Measurements from ENCODE around the gene OR2T34. TPM values are rescaled to one million over a fixed set of nuclear protein-coding genes. Genes with fewer than 3 reads are reported as not detected.
A peak's percentile ranks its signal among the peaks of the same experiment; 100 is the strongest.
"Not testable (repeated sequence)": the region's sequence is repeated elsewhere in the genome, so short reads cannot be mapped to it uniquely, and the experiment has no call there.

OR2T34 gene, protein sequence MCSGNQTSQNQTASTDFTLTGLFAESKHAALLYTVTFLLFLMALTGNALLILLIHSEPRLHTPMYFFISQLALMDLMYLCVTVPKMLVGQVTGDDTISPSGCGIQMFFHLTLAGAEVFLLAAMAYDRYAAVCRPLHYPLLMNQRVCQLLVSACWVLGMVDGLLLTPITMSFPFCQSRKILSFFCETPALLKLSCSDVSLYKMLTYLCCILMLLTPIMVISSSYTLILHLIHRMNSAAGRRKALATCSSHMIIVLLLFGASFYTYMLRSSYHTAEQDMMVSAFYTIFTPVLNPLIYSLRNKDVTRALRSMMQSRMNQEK
- total RNA-seq (not detected), polyA plus RNA-seq (under 1 TPM in 1 of 3 donors, not detected in 2; 0.17 TPM), total RNA-seq (0 reads per million in 6 experiments)

DNA sequence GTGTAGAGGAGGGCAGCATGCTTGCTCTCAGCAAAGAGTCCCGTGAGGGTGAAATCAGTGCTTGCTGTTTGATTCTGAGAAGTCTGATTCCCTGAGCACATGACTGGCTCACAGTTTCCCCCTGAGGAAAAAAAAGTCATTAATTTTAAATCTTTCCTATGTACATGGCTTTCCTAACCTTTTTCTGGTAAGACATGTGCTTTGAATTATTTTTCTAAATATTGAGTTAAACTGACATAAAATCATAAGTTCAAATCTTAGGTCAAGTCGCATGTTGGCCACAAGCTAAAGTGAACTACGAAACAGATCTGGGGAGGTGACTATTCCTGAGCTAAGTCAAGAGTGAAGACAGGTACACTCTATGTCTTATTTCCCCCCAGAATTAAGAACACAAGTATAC, at the start of gene OR2T34:
TSS of gene OR2T34 (minus strand) at position 101 of the 400 bp plus-strand sequence. CDS start at position 101, 0 bp downstream.
- POLR2A ChIA-PET, H3K4me1 Mint-ChIP-seq, DNase-seq, H3K4me3 Mint-ChIP-seq, ATAC-seq, H3K9me3 Mint-ChIP-seq, H3K27me3 Mint-ChIP-seq, H3K36me3 Mint-ChIP-seq: not testable (repeated sequence)
- peak within 1 kb of the TSS in 5 of 10 donors; percentile 13 to 83 (median 46) for H3K27ac Mint-ChIP-seq

DNA sequence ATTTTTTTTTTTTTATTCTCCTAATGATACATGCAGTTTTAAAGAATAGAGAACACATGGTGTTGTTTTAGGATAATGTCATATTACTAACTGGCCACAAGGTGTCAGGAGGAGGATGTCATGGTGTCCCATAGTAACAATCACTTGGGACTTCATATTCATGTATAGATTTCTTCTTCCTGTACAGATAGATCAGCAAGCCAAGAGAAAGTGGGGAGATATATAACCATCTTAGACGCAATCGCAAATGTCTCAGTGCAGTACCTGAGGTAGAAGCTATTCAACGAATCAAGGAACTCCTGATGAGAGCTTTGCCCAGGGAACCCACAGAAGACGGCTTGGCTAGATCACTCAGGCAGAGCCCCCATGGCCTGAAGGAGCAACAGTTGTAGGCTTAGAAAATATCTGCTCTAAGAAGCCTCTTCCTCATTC, 48.0 kb upstream of the OR2T34 start:
- Mint-ChIP-seq H3K27me3 (no peaks in the 10 kb centered on the region), H3K9me3 (no peaks in the 10 kb centered on the region), H3K36me3 (no peaks in the 10 kb centered on the region), H3K27ac (no peak overlapping the region), H3K4me3 (no peak overlapping the region), H3K4me1 (peaks cover 0 to 3% (median under 1%) of the 10 kb centered on the region in 4 donors)
- POLR2A ChIA-PET, result no interaction called here
- ATAC-seq, result peak in 1 of 2 donors; percentile 68
- peak in 4 of 10 donors; percentile 1 to 40 (median 10) for DNase-seq

DNA sequence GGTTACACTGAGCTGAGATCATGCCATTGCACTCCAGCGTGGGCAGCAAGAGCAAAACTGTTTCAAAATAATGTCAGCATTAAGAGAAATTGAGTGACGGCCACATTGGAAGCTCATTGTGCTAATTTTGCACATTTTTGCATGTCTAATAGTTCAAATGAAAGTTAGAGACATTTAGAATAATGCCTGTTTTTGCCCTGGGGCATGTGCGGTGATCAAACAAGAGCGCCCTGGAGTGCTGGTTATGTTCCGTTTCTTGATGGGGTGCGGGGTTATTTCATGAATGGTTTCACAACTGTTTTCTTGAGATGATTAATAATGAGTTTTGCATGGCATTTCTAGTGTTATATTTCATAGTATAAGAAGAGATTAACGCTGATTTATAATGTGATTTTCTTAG, 47.2 kb upstream of the OR2T34 start:
- POLR2A ChIA-PET, result no interaction called here
- Mint-ChIP-seq H3K9me3 (no peaks in the 10 kb centered on the region), H3K4me1 (peaks cover 0 to 3% (median under 1%) of the 10 kb centered on the region in 4 donors), H3K36me3 (no peaks in the 10 kb centered on the region), H3K27ac (no peak overlapping the region), H3K4me3 (no peak overlapping the region), H3K27me3 (no peaks in the 10 kb centered on the region)
- DNase-seq, result no peak
- no peak for ATAC-seq

DNA sequence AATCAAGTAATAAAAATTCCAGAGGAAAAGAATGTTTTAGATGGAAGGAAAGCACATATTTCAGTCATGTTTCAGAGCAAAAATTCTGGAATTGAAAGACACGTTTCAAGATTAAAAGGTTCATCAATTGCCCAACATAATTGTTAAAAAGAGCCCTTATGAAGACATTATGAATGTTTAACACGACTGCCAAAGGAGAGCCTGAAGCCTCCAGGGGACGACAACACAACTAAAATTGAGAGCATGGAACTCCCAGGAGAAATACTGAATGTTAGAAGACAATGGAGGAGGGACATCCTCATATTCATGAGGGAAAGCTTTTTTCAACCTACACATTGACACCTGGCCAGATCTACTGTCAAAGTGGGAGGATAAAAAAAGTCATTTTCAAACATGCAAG, 44.3 kb upstream of the OR2T34 start:
- Mint-ChIP-seq H3K27ac (no peak overlapping the region), H3K27me3 (no peaks in the 10 kb centered on the region), H3K4me3 (no peak overlapping the region), H3K9me3 (no peaks in the 10 kb centered on the region), H3K4me1 (peaks cover 0 to 11% (median 1%) of the 10 kb centered on the region in 4 donors), H3K36me3 (no peaks in the 10 kb centered on the region)
- ATAC-seq (no peak), DNase-seq (peak in 7 of 10 donors; percentile 4 to 53 (median 20))
- POLR2A ChIA-PET, result no interaction called here

DNA sequence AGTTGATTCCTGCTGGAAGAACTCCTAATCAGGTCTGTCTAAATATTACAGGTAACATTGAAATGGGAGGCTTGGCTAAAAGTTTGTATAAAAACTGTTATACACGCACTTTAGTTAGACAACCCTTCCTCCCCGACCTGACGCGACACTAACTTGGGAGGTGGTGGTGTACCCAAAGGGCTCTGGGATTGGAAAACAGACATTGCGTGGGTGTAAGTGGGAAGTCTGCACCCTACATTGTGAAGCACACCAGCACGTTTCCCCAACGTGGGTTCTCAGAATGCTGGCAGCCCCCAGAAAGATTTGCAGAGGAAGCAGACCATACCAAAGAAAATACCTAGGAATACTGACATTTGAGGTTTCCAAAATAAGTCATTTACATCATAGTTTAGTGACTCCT, 43.6 kb upstream of the OR2T34 start:
- ATAC-seq (no peak), DNase-seq (no peak)
- Mint-ChIP-seq H3K4me3 (no peak overlapping the region), H3K36me3 (no peaks in the 10 kb centered on the region), H3K27ac (peak overlapping the region in 1 of 10 donors; percentile 41), H3K27me3 (no peaks in the 10 kb centered on the region), H3K9me3 (no peaks in the 10 kb centered on the region), H3K4me1 (peaks cover 0 to 11% (median 1%) of the 10 kb centered on the region in 4 donors)
- POLR2A ChIA-PET, result no interaction called here

DNA sequence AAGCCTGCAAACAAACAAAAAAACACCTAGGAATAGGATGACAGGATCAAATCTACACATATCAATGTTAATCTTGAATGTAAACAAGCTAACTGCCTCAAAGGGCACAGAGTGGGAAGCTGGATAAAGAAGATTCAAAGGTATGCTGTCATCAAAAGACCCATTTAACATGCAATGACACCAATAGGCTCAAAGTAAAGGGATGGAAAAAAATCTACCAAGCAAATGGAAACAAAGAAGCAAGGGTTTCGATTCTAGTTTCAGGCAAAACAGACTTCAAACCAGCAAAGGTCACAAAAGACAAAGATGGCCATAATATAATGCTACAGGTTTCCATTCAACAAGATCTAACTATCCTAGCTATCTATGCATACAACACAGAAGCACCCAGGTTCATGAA, 39.2 kb upstream of the OR2T34 start:
- ATAC-seq, result no peak
- Mint-ChIP-seq H3K36me3 (no peaks in the 10 kb centered on the region), H3K27me3 (no peaks in the 10 kb centered on the region), H3K4me3 (no peak overlapping the region), H3K27ac (peak overlapping the region in 1 of 10 donors; percentile 23), H3K4me1 (peaks cover 0 to 9% (median 2%) of the 10 kb centered on the region in 4 donors), H3K9me3 (no peaks in the 10 kb centered on the region)
- POLR2A ChIA-PET, result no interaction called here
- DNase-seq, result no peak

DNA sequence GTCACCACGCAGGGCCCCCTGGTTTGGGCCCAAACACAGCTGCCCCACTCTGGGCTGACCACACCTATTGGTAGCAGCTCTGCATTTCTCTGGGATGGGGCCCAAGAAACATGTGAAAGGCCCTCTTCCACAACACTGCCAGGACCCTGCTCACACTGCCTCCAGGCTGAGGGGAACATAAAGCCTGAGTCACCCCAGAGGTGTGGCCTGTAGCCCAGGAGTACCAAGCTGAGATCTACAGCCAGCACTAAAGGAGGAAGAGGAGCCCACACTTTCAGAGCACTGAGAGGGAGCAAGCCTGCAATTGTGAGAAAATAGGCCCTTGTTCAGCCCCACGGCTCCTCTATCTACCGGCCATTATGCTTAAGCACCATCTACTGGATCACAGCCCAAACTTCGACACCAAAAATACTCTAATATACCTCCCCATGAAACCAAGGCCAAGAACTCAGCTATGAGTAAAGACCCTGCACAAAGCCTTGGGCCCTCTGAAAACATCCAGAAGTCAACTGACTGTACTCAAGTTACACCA, 37.4 kb upstream of the OR2T34 start:
- H3K27ac Mint-ChIP-seq, result no peak overlapping the region
- peaks cover 0 to 9% (median 2%) of the 10 kb centered on the region in 4 donors for H3K4me1 Mint-ChIP-seq
- no peak overlapping the region for H3K4me3 Mint-ChIP-seq
- H3K9me3 Mint-ChIP-seq, result no peaks in the 10 kb centered on the region
- no peaks in the 10 kb centered on the region for H3K36me3 Mint-ChIP-seq
- peak in 1 of 10 donors; percentile 21 for DNase-seq
- ATAC-seq, result no peak
- H3K27me3 Mint-ChIP-seq, result no peaks in the 10 kb centered on the region
- POLR2A ChIA-PET, result no interaction called here

DNA sequence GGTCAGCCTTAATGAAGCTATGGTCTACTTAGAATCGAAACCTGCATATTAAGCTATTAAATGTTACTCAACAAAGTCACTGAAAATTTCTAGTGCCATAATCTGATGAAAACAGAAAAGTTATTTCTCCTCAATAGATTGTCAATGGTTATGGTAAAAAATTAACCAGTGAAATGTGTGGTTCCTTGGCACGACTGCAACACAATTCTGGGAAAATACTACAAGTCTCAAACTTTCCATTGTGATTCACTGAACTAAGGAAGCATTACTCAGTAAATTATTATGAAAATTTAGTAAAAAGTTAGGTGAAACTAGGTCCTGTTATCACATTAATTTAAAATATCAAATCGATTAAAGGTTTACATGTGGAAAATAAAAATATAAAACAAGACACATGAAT, 35.7 kb upstream of the OR2T34 start:
- H3K27ac Mint-ChIP-seq, result no peak overlapping the region
- no peaks in the 10 kb centered on the region for H3K27me3 Mint-ChIP-seq
- no peaks in the 10 kb centered on the region for H3K36me3 Mint-ChIP-seq
- POLR2A ChIA-PET, result no interaction called here
- DNase-seq, result no peak
- no peak for ATAC-seq
- no peak overlapping the region for H3K4me3 Mint-ChIP-seq
- peaks cover 0 to 12% (median 5%) of the 10 kb centered on the region in 4 donors for H3K4me1 Mint-ChIP-seq
- no peaks in the 10 kb centered on the region for H3K9me3 Mint-ChIP-seq

DNA sequence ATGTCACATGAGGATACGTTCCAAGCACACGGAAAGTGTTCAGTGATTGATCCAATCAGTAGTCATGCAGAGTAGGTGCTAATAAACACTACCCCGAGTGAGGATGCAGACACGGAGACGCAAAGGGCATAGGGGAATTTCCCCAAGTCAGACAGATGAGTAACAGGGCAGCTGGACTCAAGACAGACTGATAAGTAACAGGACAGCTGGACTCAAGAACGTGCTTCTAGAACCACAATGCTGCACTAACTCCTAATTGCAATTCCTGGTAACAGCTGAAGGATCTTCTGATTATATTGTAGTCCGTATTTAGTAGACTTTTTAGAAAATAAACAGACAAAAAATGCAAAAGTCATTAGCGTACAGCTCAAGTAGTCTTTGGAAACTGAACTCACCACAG, 24.8 kb upstream of the OR2T34 start:
- DNase-seq, result no peak
- Mint-ChIP-seq H3K27me3 (no peaks in the 10 kb centered on the region), H3K9me3 (peaks cover 0 to 3% (median 0%) of the 10 kb centered on the region in 9 donors), H3K36me3 (no peaks in the 10 kb centered on the region), H3K4me3 (no peak overlapping the region), H3K27ac (no peak overlapping the region), H3K4me1 (peaks cover 3 to 8% (median 5%) of the 10 kb centered on the region in 4 donors)
- no peak for ATAC-seq
- POLR2A ChIA-PET, result no interaction called here

DNA sequence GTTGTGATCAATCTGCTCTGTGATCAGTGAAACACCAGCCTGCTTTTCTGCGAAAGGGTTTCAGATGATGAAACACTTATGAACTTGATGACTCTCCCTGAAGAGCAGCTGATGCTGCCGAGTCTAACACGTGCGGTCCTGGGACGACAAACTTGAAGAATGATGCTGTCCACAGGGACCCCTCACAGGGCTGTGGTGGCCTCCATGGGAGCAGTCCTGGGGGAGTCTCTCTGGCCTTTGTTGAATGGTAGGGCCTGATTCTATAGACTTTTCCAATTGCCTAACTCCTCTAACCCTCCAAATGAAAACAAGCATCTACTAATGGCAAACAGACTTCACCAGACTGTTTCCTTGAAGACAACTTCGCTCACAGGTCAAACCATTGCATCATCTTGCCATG, 23.0 kb upstream of the OR2T34 start, which contains the start of gene OR2T10:
TSS of gene OR2T10 (minus strand) at position 112 of the 400 bp plus-strand sequence. CDS start 3,932 bp downstream, outside the sequence.
- H3K9me3 Mint-ChIP-seq, result no peaks in the 10 kb centered on the region
- peaks cover 3 to 7% (median 5%) of the 10 kb centered on the region in 4 donors for H3K4me1 Mint-ChIP-seq
- no peak for ATAC-seq
- no peak for DNase-seq
- H3K27me3 Mint-ChIP-seq, result peaks cover 0 to 3% (median 0%) of the 10 kb centered on the region in 5 donors
- H3K36me3 Mint-ChIP-seq, result no peaks in the 10 kb centered on the region
- no peak within 1 kb of the TSS for H3K4me3 Mint-ChIP-seq
- POLR2A ChIA-PET, result no interaction called here
- H3K27ac Mint-ChIP-seq, result peak within 1 kb of the TSS in 1 of 10 donors; percentile 19

DNA sequence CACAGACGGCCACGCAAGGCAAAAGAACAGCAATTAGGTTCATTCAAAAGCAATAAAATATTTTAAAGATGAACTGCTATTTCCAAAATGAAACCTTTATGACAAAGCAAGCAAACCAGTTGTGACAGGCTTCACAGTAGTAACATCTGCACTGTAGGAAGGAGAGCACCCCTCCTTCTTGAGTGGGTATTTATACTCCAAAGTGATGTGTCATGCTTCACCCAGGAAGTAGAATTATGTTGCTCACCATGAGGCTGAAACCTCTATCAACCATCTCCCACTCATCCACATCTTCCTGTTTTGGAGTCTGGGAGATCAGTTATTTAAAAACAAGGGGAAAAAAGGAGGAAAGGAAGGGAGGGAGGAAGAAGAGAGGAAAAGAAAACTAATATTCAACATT, 22.1 kb upstream of the OR2T34 start:
- ATAC-seq (no peak), DNase-seq (no peak)
- H3K4me1 Mint-ChIP-seq, result peaks cover 1 to 7% (median 3%) of the 10 kb centered on the region in 4 donors
- no peaks in the 10 kb centered on the region for H3K36me3 Mint-ChIP-seq
- H3K4me3 Mint-ChIP-seq, result no peak overlapping the region
- H3K27me3 Mint-ChIP-seq, result peaks cover 0 to 6% (median 0%) of the 10 kb centered on the region in 5 donors
- POLR2A ChIA-PET, result no interaction called here
- H3K27ac Mint-ChIP-seq, result peak overlapping the region in 1 of 10 donors; percentile 19
- H3K9me3 Mint-ChIP-seq, result no peaks in the 10 kb centered on the region

DNA sequence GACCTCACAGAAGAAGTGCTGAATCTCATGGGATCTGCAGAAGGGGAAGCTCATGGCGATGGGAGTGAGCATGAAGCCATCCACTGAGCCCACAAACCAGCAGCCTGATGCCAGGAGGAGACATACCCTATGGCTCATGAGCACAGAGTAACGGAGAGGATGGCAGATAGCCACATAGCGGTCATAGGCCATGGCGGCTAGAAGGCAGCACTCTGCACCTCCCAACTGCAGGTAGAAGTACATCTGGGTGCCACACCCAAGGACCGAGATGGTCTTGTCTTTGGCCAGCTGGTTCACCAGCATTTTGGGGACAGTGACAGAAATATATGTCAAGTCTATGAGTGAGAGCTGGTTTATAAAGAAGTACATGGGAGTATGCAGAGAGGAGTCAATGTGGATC, 18.7 kb upstream of the OR2T34 start:
- DNase-seq, result no peak
- Mint-ChIP-seq H3K36me3 (no peaks in the 10 kb centered on the region), H3K27ac (no peak overlapping the region), H3K9me3 (peaks cover 0 to 3% (median 0%) of the 10 kb centered on the region in 9 donors), H3K4me1 (peaks cover 1 to 7% (median 3%) of the 10 kb centered on the region in 4 donors), H3K4me3 (no peak overlapping the region), H3K27me3 (peaks cover 0 to 6% (median 0%) of the 10 kb centered on the region in 5 donors)
- POLR2A ChIA-PET, result no interaction called here
- ATAC-seq, result no peak

DNA sequence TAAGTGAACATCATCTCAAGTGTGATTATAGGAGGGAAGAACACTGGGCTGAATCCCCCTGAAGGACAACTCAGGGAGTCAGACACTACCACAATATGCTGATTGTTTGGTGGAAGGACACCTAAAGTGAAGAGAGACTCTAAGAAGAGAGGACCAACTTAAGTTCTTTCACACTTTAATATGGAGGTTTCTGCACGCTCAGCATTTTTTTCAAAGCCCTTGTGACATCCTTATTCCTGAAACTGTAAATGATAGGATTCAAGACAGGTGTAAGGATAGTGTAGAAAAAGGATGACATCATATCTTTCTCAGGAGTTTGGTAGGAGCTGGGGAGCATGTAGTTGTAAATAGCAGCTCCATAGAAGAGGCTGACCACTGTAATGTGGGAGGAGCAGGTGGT, 18.1 kb upstream of the OR2T34 start:
- Mint-ChIP-seq H3K4me1 (peaks cover 1 to 7% (median 3%) of the 10 kb centered on the region in 4 donors), H3K4me3 (no peak overlapping the region), H3K9me3 (peaks cover 0 to 3% (median 0%) of the 10 kb centered on the region in 9 donors), H3K27ac (peak overlapping the region in 1 of 10 donors; percentile 1), H3K36me3 (no peaks in the 10 kb centered on the region), H3K27me3 (peaks cover 0 to 6% (median 0%) of the 10 kb centered on the region in 5 donors)
- no peak for DNase-seq
- POLR2A ChIA-PET, result no interaction called here
- no peak for ATAC-seq
